DOHH2 (cell line): ENCODE measurements around the gene CCR9.

Source experiments
- H3F3A ChIP-seq: fragments of 200-600 bp; sonication (generic), shearing (Covaris generic); 2 replicates; pipeline ENCODE4 v1.6.0; 2016; ENCODE audit warnings: antibody characterized with exemption, mild to moderate bottlenecking; ENCODE audit not compliant: control insufficient read depth, insufficient read depth
- H3K27ac ChIP-seq: fragments of 200-600 bp; sonication (generic); 2 replicates; pipeline ENCODE4 v1.5.1; 2014; ENCODE audit warnings: low read depth, mild to moderate bottlenecking, low read length, moderate library complexity
- H3K27me3 ChIP-seq: fragments of 200-600 bp; sonication (generic); 2 replicates; pipeline ENCODE4 v1.6.1; 2014; ENCODE audit warnings: mild to moderate bottlenecking, low read length, mixed read lengths; ENCODE audit not compliant: control insufficient read depth
- H3K36me3 ChIP-seq: fragments of 200-600 bp; sonication (generic); 2 replicates; pipeline ENCODE4 v1.6.1; 2014; ENCODE audit warnings: mild to moderate bottlenecking, low read length, moderate library complexity, mixed read lengths; ENCODE audit not compliant: control insufficient read depth
- H3K4me1 ChIP-seq: fragments of 200-600 bp; sonication (generic); 2 replicates; pipeline ENCODE4 v1.6.1; 2014; ENCODE audit warnings: mild to moderate bottlenecking, low read length, mixed read lengths; ENCODE audit not compliant: control insufficient read depth
- H3K4me2 ChIP-seq: fragments of 200-600 bp; sonication (generic); 2 replicates; pipeline ENCODE4 v1.6.0; 2014; ENCODE audit warnings: mild to moderate bottlenecking, low read length, moderate library complexity
- H3K4me3 ChIP-seq: fragments of 200-600 bp; sonication (generic); 2 replicates; pipeline ENCODE4 v1.5.1; 2014; ENCODE audit warnings: mild to moderate bottlenecking, low read length, mixed read lengths
- H3K79me2 ChIP-seq: fragments of 200-600 bp; sonication (generic); 2 replicates; pipeline ENCODE4 v1.6.1; 2014; ENCODE audit warnings: mild to moderate bottlenecking, low read length, mixed read lengths; ENCODE audit not compliant: control insufficient read depth
- H3K9me2 ChIP-seq: fragments of 200-600 bp; sonication (generic); replicated peaks from 2 replicates; pipeline ENCODE4 v1.6.1; 2014; ENCODE audit warnings: mild to moderate bottlenecking, low read length, mixed read lengths; ENCODE audit not compliant: control insufficient read depth
- H3K9me3 ChIP-seq: fragments of 200-600 bp; sonication (generic); 2 replicates; pipeline ENCODE4 v1.6.1; 2014; ENCODE audit warnings: antibody characterized with exemption, low read length, mixed read lengths; ENCODE audit not compliant: control insufficient read depth, insufficient read depth
- H4K20me1 ChIP-seq: fragments of 200-600 bp; sonication (generic); 2 replicates; pipeline ENCODE4 v1.6.0; 2014; ENCODE audit warnings: low read depth, mild to moderate bottlenecking, antibody characterized with exemption, low read length, moderate library complexity; ENCODE audit not compliant: control insufficient read depth, insufficient read depth
- CTCF ChIP-seq: fragments of 200-600 bp; sonication (generic); IDR thresholded peaks from one replicate; pipeline ENCODE4 v1.5.1; 2014; ENCODE audit warnings: antibody characterized with exemption, mild to moderate bottlenecking, low read depth, low read length; ENCODE audit not compliant: poor library complexity, severe bottlenecking
- EZH2phosphoT487 ChIP-seq: fragments of 200-600 bp; sonication (generic); IDR thresholded peaks from 2 replicates; pipeline ENCODE4 v1.6.1; 2017; ENCODE audit warnings: borderline replicate concordance, mild to moderate bottlenecking, antibody characterized with exemption, low read length, moderate library complexity, mixed read lengths

CCR9 gene

DNA sequence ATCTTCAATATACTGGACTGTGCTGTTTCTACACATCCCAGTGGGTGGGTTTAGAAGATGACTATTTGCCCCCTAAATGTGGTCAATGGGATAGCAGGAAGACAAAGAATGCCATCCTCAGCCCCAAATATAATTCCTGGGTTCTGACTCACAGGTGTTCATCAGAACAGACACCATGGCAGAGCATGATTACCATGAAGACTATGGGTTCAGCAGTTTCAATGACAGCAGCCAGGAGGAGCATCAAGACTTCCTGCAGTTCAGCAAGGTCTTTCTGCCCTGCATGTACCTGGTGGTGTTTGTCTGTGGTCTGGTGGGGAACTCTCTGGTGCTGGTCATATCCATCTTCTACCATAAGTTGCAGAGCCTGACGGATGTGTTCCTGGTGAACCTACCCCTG lies 60.0 kb downstream of the CCR9 start:
- Histone ChIP-seq H3K27me3 (no peaks in the 10 kb centered on the region), H3F3A (no peaks in the 10 kb centered on the region), H3K9me3 (no peaks in the 10 kb centered on the region), H3K27ac (no peak overlapping the region), H4K20me1 (no peaks in the 10 kb centered on the region), H3K4me2 (no peak overlapping the region), H3K9me2 (no peaks in the 10 kb centered on the region), H3K4me1 (no peaks in the 10 kb centered on the region), H3K36me3 (peaks cover 41% of the 10 kb centered on the region), H3K4me3 (no peak overlapping the region), H3K79me2 (no peaks in the 10 kb centered on the region)
- TF ChIP-seq EZH2phosphoT487 (no peak), CTCF (no peak)

- Histone ChIP-seq H3K79me2 (no peaks in the 10 kb centered on the region), H3K36me3 (peaks cover 42% of the 10 kb centered on the region)
Observed at GRCh38 chr3:45946875-45947274, 60.5 kb downstream of the CCR9 start.

GRCh38 chr3:45947361-45947760 lies 61.0 kb downstream of the CCR9 start:
- H3K27me3 ChIP-seq: no peaks in the 10 kb centered on the region
- no peaks in the 10 kb centered on the region for H4K20me1 ChIP-seq
- no peak overlapping the region for H3K4me2 ChIP-seq
- H3K4me3 ChIP-seq: no peak overlapping the region
- no peaks in the 10 kb centered on the region for H3K9me3 ChIP-seq
- H3K36me3 ChIP-seq: peaks cover 42% of the 10 kb centered on the region
- H3K79me2 ChIP-seq: no peaks in the 10 kb centered on the region
- no peak for TF ChIP-seq CTCF
- no peak for TF ChIP-seq EZH2phosphoT487
- no peaks in the 10 kb centered on the region for H3K4me1 ChIP-seq
- H3F3A ChIP-seq: no peaks in the 10 kb centered on the region
- no peaks in the 10 kb centered on the region for H3K9me2 ChIP-seq
- no peak overlapping the region for H3K27ac ChIP-seq

More at GRCh38 chr3:45946875-45947274, 60.5 kb downstream of the CCR9 start:
- Histone ChIP-seq H3K4me2 (no peak overlapping the region), H4K20me1 (no peaks in the 10 kb centered on the region), H3K4me3 (no peak overlapping the region), H3F3A (no peaks in the 10 kb centered on the region), H3K4me1 (no peaks in the 10 kb centered on the region), H3K27ac (no peak overlapping the region), H3K9me2 (no peaks in the 10 kb centered on the region), H3K9me3 (no peaks in the 10 kb centered on the region), H3K27me3 (no peaks in the 10 kb centered on the region)
- no peak for TF ChIP-seq CTCF
- TF ChIP-seq EZH2phosphoT487: no peak

DNA sequence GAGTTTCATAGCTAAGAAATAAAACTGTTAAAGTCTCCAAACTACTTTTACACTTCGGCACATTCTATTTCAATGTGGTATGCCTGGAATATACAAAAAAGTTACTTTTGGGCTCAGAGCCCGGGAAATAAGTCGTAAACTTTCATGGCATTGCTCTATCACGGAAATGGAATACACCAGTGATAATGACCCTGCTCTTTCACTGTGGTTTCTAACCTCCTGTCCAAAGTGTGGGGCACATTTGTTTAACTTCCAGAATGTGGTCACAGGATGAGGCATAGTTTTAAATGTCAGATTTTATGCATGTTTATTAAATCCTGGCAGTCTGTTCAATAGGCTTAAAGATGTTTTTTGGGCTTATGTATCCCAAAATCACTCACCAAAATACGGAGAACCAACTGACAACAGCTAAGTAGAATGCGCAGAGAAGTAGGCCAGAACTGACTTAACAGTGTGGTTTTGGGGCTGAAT lies 62.0 kb downstream of the CCR9 start:
- Histone ChIP-seq H3K4me2 (no peak overlapping the region), H3K36me3 (peaks cover 49% of the 10 kb centered on the region), H3K9me2 (no peaks in the 10 kb centered on the region), H3K9me3 (no peaks in the 10 kb centered on the region), H3K79me2 (no peaks in the 10 kb centered on the region), H3K27ac (no peak overlapping the region), H3F3A (no peaks in the 10 kb centered on the region), H4K20me1 (no peaks in the 10 kb centered on the region), H3K4me1 (no peaks in the 10 kb centered on the region), H3K4me3 (no peak overlapping the region), H3K27me3 (no peaks in the 10 kb centered on the region)
- TF ChIP-seq EZH2phosphoT487: no peak
- no peak for TF ChIP-seq CTCF
